ENCODE results near the gene CDH4.

- TF ChIP-seq RNF2 (IDR thresholded peaks at IDR 0.05) = no peak
- TF ChIP-seq POLR3A (IDR thresholded peaks at IDR 0.05; ENCODE audit: borderline replicate concordance, extremely low read depth, insufficient read depth, insufficient read length) = no peak
- TF ChIP-seq MAX (CRISPR knock-in tag; IDR thresholded peaks at IDR 0.05) = no peak
- no peak for TF ChIP-seq USF1 (CRISPR knock-in tag; IDR thresholded peaks at IDR 0.05)
- TF ChIP-seq ZFP91 (CRISPR knock-in tag; IDR thresholded peaks at IDR 0.05) = no peak
- no peak for TF ChIP-seq ATF3 (IDR thresholded peaks at IDR 0.05)
- no peak for TF ChIP-seq ATF3 (CRISPR knock-in tag; conservative IDR thresholded peaks at IDR 0.05)
- no peak for TF ChIP-seq ZNF143 (CRISPR knock-in tag; IDR thresholded peaks at IDR 0.05)
- TF ChIP-seq MAZ (CRISPR knock-in tag; conservative IDR thresholded peaks at IDR 0.05 in 1 of 2, IDR thresholded peaks at IDR 0.05 in 1 of 2) = no peak
Measured at GRCh38 chr20:61982191-61982950, 730.3 kb downstream of the CDH4 start.
